ENCODE results near the gene DUSP8.

- TF ChIP-seq HMBOX1 (IDR thresholded peaks at IDR 0.05) = no peak
- TF ChIP-seq HMGN3 (IDR thresholded peaks at IDR 0.05; ENCODE audit: borderline replicate concordance, extremely low read depth, insufficient read length, low read depth, low read length) = no peak
These were observed 8.9 kb downstream of the DUSP8 start for GRCh38 chr11:1563149-1563638.
